C4-2B (cell line): ENCODE results near the gene F8A1.
"Not testable (repeated sequence)": the region's sequence is repeated elsewhere in the genome, so short reads cannot be mapped to it uniquely, and the experiment has no call there.

ENCODE experiments used
- ZFX ChIP-seq: fragments of 450-650 bp; IDR thresholded peaks from 2 replicates; pipeline ENCODE4 v1.6.1; 2017
- TF ChIP-seq, protein P1 (sequence below): fragments of 450-650 bp; conservative IDR thresholded peaks from 2 replicates; pipeline ENCODE4 v1.5.1; 2017; ENCODE audit warnings: mild to moderate bottlenecking

DNA sequence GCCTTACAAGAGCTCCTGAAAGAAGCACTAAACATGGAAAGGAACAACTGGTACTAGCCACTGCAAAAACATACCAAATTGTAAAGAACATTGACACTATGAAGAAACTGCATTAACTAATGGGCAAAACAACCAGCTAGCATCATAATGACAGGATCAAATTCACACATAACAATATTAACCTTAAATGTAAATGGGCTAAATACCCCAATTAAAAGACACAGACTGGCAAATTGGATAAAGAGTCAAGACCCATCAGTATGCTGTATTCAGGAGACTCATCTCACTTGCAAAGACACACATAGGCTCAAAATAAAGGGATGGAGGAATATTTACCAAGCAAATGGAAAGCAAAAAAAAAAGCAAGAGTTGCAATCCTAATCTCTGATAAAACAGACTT, 17.6 kb upstream of the F8A1 start:
- TF ChIP-seq, protein P1, sequence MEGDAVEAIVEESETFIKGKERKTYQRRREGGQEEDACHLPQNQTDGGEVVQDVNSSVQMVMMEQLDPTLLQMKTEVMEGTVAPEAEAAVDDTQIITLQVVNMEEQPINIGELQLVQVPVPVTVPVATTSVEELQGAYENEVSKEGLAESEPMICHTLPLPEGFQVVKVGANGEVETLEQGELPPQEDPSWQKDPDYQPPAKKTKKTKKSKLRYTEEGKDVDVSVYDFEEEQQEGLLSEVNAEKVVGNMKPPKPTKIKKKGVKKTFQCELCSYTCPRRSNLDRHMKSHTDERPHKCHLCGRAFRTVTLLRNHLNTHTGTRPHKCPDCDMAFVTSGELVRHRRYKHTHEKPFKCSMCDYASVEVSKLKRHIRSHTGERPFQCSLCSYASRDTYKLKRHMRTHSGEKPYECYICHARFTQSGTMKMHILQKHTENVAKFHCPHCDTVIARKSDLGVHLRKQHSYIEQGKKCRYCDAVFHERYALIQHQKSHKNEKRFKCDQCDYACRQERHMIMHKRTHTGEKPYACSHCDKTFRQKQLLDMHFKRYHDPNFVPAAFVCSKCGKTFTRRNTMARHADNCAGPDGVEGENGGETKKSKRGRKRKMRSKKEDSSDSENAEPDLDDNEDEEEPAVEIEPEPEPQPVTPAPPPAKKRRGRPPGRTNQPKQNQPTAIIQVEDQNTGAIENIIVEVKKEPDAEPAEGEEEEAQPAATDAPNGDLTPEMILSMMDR, result not testable (repeated sequence)
- not testable (repeated sequence) for TF ChIP-seq ZFX
